Measurements from ENCODE around the gene REXO1. TPM values are rescaled to one million over a fixed set of nuclear protein-coding genes. Genes with fewer than 3 reads are reported as not detected.

Gene REXO1
- total and polyA plus RNA-seq, 7 donors = 13.5 to 35.2 (median 20.3) TPM

- WGBS, 3 donors = 69 to 75% (median 70%) methylated on average over 35 of the region's 35 CpGs
- intact Hi-C loops (cut with DNase I) = no loop called here
These were observed 6.9 kb downstream of the REXO1 start for GRCh38 chr19:1841209-1841924.

GRCh38 chr19:1840541-1841115 lies 7.7 kb downstream of the REXO1 start:
- H3K4me1 ChIP-seq = peaks cover 45% of the 10 kb centered on the region
- H3K9me3 ChIP-seq = no peaks in the 10 kb centered on the region
- ATAC-seq (peak in 2 of 4 donors; percentile 16 to 23), DNase-seq (no peak)
- H3K36me3 ChIP-seq (ENCODE audit: insufficient read depth in 1 of 2, low read depth in 1 of 2) = no peaks in the 10 kb centered on the region
- peak overlapping the region; percentile 30 for H3K27ac ChIP-seq
- intact Hi-C loops (cut with DNase I) = no loop called here
- TF ChIP-seq CTCF (IDR thresholded peaks at IDR 0.05) = no peak
- WGBS, 3 donors = 66 to 67% (median 66%) methylated on average over 22 of the region's 22 CpGs
- H3K27me3 ChIP-seq (ENCODE audit: insufficient read depth in 3 of 3, low read length in 2 of 3) = no peaks in the 10 kb centered on the region
- peak overlapping the region; percentile 42 for H3K4me3 ChIP-seq

More at GRCh38 chr19:1841209-1841924, 6.9 kb downstream of the REXO1 start:
- peak overlapping the region; percentile 42 for H3K4me3 ChIP-seq
- DNase-seq (no peak), ATAC-seq (no peak)
- H3K4me1 ChIP-seq = peaks cover 52% of the 10 kb centered on the region
- no peaks in the 10 kb centered on the region for H3K9me3 ChIP-seq
- no peaks in the 10 kb centered on the region for H3K36me3 ChIP-seq (ENCODE audit: insufficient read depth in 1 of 2, low read depth in 1 of 2)
- peak overlapping the region; percentile 30 for H3K27ac ChIP-seq
- no peaks in the 10 kb centered on the region for H3K27me3 ChIP-seq (ENCODE audit: insufficient read depth in 3 of 3, low read length in 2 of 3)
- no peak for TF ChIP-seq CTCF (IDR thresholded peaks at IDR 0.05)

- Histone ChIP-seq H3K4me1 (peaks cover 37% of the 10 kb centered on the region), H3K4me3 (no peak overlapping the region)
- 63 to 71% (median 70%) methylated on average over 25 of the region's 25 CpGs for WGBS, 3 donors
These were observed 8.4 kb downstream of the REXO1 start for GRCh38 chr19:1839658-1840540.

GRCh38 chr19:1837625-1838105 lies 10.6 kb downstream of the REXO1 start:
- peak; percentile 45 to 68 (median 58) for ATAC-seq
- 37 to 43% (median 40%) methylated on average over 21 to 23 of the region's 23 CpGs for WGBS, 3 donors
- DNase-seq = no peak

More at GRCh38 chr19:1839658-1840540, 8.4 kb downstream of the REXO1 start:
- ATAC-seq (no peak), DNase-seq (no peak)
- no peak overlapping the region for H3K27ac ChIP-seq
- intact Hi-C loops (cut with DNase I) = no loop called here
- TF ChIP-seq CTCF (IDR thresholded peaks at IDR 0.05) = no peak
- no peaks in the 10 kb centered on the region for H3K9me3 ChIP-seq
- H3K27me3 ChIP-seq (ENCODE audit: insufficient read depth in 3 of 3, low read length in 2 of 3) = no peaks in the 10 kb centered on the region
- no peaks in the 10 kb centered on the region for H3K36me3 ChIP-seq (ENCODE audit: insufficient read depth in 1 of 2, low read depth in 1 of 2)

More at GRCh38 chr19:1837625-1838105, 10.6 kb downstream of the REXO1 start:
- Histone ChIP-seq H3K27ac (no peak overlapping the region), H3K4me3 (no peak overlapping the region), H3K36me3 (ENCODE audit: insufficient read depth in 1 of 2, low read depth in 1 of 2) (no peaks in the 10 kb centered on the region), H3K27me3 (ENCODE audit: insufficient read depth in 3 of 3, low read length in 2 of 3) (no peaks in the 10 kb centered on the region), H3K4me1 (peaks cover 16% of the 10 kb centered on the region), H3K9me3 (no peaks in the 10 kb centered on the region)
- intact Hi-C loops (cut with DNase I) = no loop called here
- TF ChIP-seq CTCF (IDR thresholded peaks at IDR 0.05) = peak; percentile 72

All from psoas muscle (tissue), 8 donors.